Measurements from ENCODE around the gene BMP8B. TPM values are rescaled to one million over a fixed set of nuclear protein-coding genes. Genes with fewer than 3 reads are reported as not detected.

BMP8B gene
- polyA plus RNA-seq, 1 of the 3 experiments (the other 2 are of a cell fraction), result 0.07 TPM

DNA sequence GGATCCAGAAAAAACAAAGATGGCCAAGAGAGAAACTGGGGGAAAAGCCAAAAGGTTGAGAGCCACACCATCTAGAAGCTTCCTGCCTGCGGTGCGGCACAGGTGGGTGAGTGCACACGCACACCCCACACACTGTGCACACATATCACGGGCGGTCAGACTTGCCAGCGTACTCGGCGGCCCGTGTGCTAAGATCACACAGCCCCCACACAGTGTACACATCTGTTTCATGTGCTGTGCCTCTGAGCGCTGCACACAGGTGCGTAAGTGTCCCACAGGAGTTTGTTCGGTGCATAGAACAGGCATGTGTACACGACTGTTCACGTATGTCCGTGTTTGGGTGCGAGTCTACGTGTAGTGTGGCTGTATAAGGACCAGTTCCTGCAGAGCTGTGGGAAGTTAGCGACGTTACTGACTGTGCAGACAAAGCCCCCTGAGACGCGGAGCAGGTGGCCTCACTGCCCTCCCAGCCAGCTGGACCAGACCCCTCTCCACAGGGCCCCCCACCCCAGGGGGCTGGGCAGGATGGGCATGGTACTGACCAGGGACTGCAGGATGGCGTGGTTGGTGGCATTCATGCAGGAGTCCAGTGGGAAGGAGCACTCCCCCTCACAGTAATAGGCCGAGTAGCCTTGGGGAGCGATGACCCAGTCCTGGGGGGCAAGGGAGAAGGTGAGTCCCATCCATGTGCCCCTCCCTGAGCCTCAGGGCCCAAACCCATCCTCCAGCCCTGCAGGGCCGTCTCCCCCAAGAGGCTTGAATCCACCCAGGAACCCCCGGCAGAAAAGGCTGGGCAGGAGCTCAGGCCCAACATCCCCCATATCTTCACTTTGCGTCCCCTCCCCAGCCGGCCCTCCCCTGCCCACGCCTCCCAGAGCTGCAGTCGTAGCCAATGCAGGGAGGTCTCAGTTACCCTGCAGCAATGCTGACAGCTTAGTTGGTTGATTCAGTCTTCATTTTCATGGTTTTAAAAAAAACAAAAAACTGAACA lies 25.8 kb downstream of the BMP8B start:
- H2AFZ ChIP-seq (ENCODE audit: low read depth), result no peak overlapping the region
- H3K4me1 ChIP-seq (ENCODE audit: control insufficient read depth in 1 of 2, insufficient read depth in 2 of 2, low read depth in 1 of 2, low read length in 1 of 2), result no peaks in the 10 kb centered on the region
- no peak overlapping the region for H3K9ac ChIP-seq
- WGBS (ENCODE audit: low lambda C conversion rate), result 96% methylated on average over 21 of the region's 30 CpGs
- H3K4me2 ChIP-seq, result no peak overlapping the region
- no peaks in the 10 kb centered on the region for H4K20me1 ChIP-seq (ENCODE audit: insufficient read depth)
- no peak for DNase-seq
- POLR2A ChIA-PET, result no interaction called here
- H3K36me3 ChIP-seq (replicated peaks in 1 of 2; ENCODE audit: control insufficient read depth in 1 of 2, insufficient read depth in 2 of 2, low read length in 1 of 2), result peaks cover 4 to 5% of the 10 kb centered on the region in 2 experiments
- H3F3A ChIP-seq (replicated peaks; ENCODE audit: insufficient read depth), result no peaks in the 10 kb centered on the region
- no peaks in the 10 kb centered on the region for H3K9me3 ChIP-seq
- TF ChIP-seq, protein P1, sequence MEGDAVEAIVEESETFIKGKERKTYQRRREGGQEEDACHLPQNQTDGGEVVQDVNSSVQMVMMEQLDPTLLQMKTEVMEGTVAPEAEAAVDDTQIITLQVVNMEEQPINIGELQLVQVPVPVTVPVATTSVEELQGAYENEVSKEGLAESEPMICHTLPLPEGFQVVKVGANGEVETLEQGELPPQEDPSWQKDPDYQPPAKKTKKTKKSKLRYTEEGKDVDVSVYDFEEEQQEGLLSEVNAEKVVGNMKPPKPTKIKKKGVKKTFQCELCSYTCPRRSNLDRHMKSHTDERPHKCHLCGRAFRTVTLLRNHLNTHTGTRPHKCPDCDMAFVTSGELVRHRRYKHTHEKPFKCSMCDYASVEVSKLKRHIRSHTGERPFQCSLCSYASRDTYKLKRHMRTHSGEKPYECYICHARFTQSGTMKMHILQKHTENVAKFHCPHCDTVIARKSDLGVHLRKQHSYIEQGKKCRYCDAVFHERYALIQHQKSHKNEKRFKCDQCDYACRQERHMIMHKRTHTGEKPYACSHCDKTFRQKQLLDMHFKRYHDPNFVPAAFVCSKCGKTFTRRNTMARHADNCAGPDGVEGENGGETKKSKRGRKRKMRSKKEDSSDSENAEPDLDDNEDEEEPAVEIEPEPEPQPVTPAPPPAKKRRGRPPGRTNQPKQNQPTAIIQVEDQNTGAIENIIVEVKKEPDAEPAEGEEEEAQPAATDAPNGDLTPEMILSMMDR (IDR thresholded peaks at IDR 0.05), result no peak
- TF ChIP-seq MXI1 (IDR thresholded peaks at IDR 0.05; ENCODE audit: low read depth, low read length) (no peak), MEF2A (IDR thresholded peaks at IDR 0.05; ENCODE audit: borderline replicate concordance, low read depth) (no peak), GABPA (IDR thresholded peaks at IDR 0.05; ENCODE audit: low read depth) (no peak), SIN3A (IDR thresholded peaks at IDR 0.05; ENCODE audit: borderline replicate concordance, low read depth, low read length) (no peak)
- CTCF ChIA-PET, result no interaction called here
- no peaks in the 10 kb centered on the region for H3K79me2 ChIP-seq (ENCODE audit: insufficient read depth)
- no peaks in the 10 kb centered on the region for H3K9me2 ChIP-seq
- H3K27me3 ChIP-seq (ENCODE audit: insufficient read depth), result no peaks in the 10 kb centered on the region
- H3K27ac ChIP-seq (ENCODE audit: low read depth in 2 of 2, low read length in 1 of 2), result no peak overlapping the region
- no peak overlapping the region for H3K4me3 ChIP-seq (ENCODE audit: low read depth in 2 of 2, low read length in 1 of 2)

DNA sequence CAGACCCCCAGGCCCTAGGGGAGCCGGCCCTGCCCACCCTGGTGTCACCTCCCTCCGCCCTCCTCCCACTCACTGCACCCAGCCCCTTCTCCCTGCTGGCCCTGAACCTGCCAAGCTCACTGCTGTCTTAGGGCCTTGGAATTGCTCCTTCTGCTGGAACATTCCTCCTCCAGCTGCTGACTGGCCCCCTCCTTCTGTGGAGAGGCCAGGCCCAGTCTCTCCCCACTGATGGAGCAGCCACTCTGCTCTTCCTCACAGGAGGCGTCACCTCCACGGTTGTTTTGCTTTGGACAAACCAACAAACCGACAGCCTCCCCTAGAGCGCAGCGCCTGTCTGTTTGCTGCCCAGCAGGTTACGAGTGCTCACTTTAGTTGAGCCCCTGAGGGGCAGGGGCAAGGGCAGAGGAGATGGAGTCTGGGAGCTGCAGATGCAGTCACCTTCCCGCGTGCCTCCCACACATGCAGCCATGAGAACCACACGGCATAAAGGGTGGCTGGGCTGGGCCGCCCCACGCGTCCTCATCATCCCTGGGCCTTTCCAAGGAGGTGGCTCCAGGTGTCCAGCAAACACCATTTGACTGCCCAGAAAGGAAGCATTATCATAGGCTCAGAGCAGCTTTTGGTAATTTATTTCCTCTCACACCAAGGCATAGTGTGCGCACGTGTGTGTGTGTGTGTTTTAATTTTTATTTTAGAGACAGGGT lies 27.0 kb downstream of the BMP8B start:
- ChIA-PET POLR2A (no interaction called here), CTCF (no interaction called here)
- TF ChIP-seq YY1 (IDR thresholded peaks at IDR 0.05; ENCODE audit: low read depth) (no peak), MEF2A (IDR thresholded peaks at IDR 0.05; ENCODE audit: borderline replicate concordance, low read depth) (no peak), NRF1 (IDR thresholded peaks at IDR 0.05; ENCODE audit: low read depth, low read length) (no peak), EZH2phosphoT487 (IDR thresholded peaks at IDR 0.05; ENCODE audit: borderline replicate concordance, low read depth) (no peak), CHD2 (IDR thresholded peaks at IDR 0.05; ENCODE audit: low read length, partially characterized antibody) (no peak), SMC3 (IDR thresholded peaks at IDR 0.05; ENCODE audit: low read depth, low read length) (no peak), GABPA (IDR thresholded peaks at IDR 0.05; ENCODE audit: low read depth) (no peak), TAF1 (IDR thresholded peaks at IDR 0.05; ENCODE audit: borderline replicate concordance, low read depth, low read length) (no peak)
- TF ChIP-seq, protein P2, sequence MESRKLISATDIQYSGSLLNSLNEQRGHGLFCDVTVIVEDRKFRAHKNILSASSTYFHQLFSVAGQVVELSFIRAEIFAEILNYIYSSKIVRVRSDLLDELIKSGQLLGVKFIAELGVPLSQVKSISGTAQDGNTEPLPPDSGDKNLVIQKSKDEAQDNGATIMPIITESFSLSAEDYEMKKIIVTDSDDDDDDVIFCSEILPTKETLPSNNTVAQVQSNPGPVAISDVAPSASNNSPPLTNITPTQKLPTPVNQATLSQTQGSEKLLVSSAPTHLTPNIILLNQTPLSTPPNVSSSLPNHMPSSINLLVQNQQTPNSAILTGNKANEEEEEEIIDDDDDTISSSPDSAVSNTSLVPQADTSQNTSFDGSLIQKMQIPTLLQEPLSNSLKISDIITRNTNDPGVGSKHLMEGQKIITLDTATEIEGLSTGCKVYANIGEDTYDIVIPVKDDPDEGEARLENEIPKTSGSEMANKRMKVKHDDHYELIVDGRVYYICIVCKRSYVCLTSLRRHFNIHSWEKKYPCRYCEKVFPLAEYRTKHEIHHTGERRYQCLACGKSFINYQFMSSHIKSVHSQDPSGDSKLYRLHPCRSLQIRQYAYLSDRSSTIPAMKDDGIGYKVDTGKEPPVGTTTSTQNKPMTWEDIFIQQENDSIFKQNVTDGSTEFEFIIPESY (IDR thresholded peaks at IDR 0.05; ENCODE audit: borderline replicate concordance, low read depth), result no peak
- TF ChIP-seq, protein P3, sequence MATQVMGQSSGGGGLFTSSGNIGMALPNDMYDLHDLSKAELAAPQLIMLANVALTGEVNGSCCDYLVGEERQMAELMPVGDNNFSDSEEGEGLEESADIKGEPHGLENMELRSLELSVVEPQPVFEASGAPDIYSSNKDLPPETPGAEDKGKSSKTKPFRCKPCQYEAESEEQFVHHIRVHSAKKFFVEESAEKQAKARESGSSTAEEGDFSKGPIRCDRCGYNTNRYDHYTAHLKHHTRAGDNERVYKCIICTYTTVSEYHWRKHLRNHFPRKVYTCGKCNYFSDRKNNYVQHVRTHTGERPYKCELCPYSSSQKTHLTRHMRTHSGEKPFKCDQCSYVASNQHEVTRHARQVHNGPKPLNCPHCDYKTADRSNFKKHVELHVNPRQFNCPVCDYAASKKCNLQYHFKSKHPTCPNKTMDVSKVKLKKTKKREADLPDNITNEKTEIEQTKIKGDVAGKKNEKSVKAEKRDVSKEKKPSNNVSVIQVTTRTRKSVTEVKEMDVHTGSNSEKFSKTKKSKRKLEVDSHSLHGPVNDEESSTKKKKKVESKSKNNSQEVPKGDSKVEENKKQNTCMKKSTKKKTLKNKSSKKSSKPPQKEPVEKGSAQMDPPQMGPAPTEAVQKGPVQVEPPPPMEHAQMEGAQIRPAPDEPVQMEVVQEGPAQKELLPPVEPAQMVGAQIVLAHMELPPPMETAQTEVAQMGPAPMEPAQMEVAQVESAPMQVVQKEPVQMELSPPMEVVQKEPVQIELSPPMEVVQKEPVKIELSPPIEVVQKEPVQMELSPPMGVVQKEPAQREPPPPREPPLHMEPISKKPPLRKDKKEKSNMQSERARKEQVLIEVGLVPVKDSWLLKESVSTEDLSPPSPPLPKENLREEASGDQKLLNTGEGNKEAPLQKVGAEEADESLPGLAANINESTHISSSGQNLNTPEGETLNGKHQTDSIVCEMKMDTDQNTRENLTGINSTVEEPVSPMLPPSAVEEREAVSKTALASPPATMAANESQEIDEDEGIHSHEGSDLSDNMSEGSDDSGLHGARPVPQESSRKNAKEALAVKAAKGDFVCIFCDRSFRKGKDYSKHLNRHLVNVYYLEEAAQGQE (IDR thresholded peaks at IDR 0.05; ENCODE audit: low read depth, low read length), result no peak
- Histone ChIP-seq H3K79me2 (ENCODE audit: insufficient read depth) (no peaks in the 10 kb centered on the region), H3K4me2 (no peak overlapping the region), H3K27me3 (ENCODE audit: insufficient read depth) (no peaks in the 10 kb centered on the region), H3K36me3 (replicated peaks in 1 of 2; ENCODE audit: control insufficient read depth in 1 of 2, insufficient read depth in 2 of 2, low read length in 1 of 2) (peaks cover 12 to 13% of the 10 kb centered on the region in 2 experiments), H3F3A (replicated peaks; ENCODE audit: insufficient read depth) (peaks cover under 1% of the 10 kb centered on the region), H3K4me3 (ENCODE audit: low read depth in 2 of 2, low read length in 1 of 2) (no peak overlapping the region), H3K9me2 (no peaks in the 10 kb centered on the region), H3K9me3 (no peaks in the 10 kb centered on the region), H3K4me1 (ENCODE audit: control insufficient read depth in 1 of 2, insufficient read depth in 2 of 2, low read depth in 1 of 2, low read length in 1 of 2) (no peaks in the 10 kb centered on the region; a peak in 1 of 4 replicates), H2AFZ (ENCODE audit: low read depth) (no peak overlapping the region), H3K27ac (ENCODE audit: low read depth in 2 of 2, low read length in 1 of 2) (no peak overlapping the region), H3K9ac (no peak overlapping the region), H4K20me1 (ENCODE audit: insufficient read depth) (no peaks in the 10 kb centered on the region)
- 91% methylated on average over 7 of the region's 16 CpGs for WGBS (ENCODE audit: low lambda C conversion rate)
- no peak for DNase-seq
